Panc1 (cell line): ENCODE results near the gene EMC8. TPM values are rescaled to one million over a fixed set of nuclear protein-coding genes. Genes with fewer than 3 reads are reported as not detected.

Experiments
- ATAC-seq: fragments of 200-7000 bp; cut with Tn5 transposase; 2 replicates; pipeline ENCODE4 v1.9.1; 2020; ENCODE audit warnings: mild to moderate bottlenecking, moderate library complexity
- BruUV-seq: library from RNA; stranded (reverse); fragments of 400-500 nt; replicated peaks from 2 replicates; lab custom pipeline; 2021; lab: Mats Ljungman, UMichigan
- CTCF ChIA-PET: fragments of 300-600 bp; sonication (Branson Sonifier 250); formaldehyde crosslinking; loops from one replicate; lab custom pipeline; 2022; ENCODE audit warnings: antibody characterized with exemption; lab: Charles Lee
- POLR2A ChIA-PET: fragments of 300-600 bp; sonication (Branson Sonifier 250); formaldehyde crosslinking; loops from one replicate; lab custom pipeline; 2022; ENCODE audit warnings: antibody characterized with exemption; lab: Charles Lee
- DNase-seq: peaks from one replicate; pipeline ENCODE4 v3.0.0-alpha.2; 2010; ENCODE audit warnings: low read depth, low spot score
- H3K27ac ChIP-seq: 2 replicates; pipeline ENCODE4 v1.5.1; 2011; ENCODE audit warnings: mild to moderate bottlenecking, low read length, inconsistent platforms
- H3K27me3 ChIP-seq: fragments of 200-500 bp; sonication (Bioruptor generic); 2 replicates; pipeline ENCODE4 v1.6.0; 2014; ENCODE audit warnings: low read length, inconsistent platforms; ENCODE audit not compliant: control insufficient read depth, insufficient read depth
- H3K36me3 ChIP-seq: fragments of 200-500 bp; sonication (Bioruptor generic); 2 replicates; pipeline ENCODE4 v1.5.1; 2014; ENCODE audit warnings: inconsistent platforms, mild to moderate bottlenecking, low read length, moderate library complexity; ENCODE audit not compliant: control insufficient read depth, insufficient read depth
- H3K4me1 ChIP-seq: 2 replicates; pipeline ENCODE4 v1.5.1; 2011; ENCODE audit warnings: inconsistent platforms, mild to moderate bottlenecking, low read length, moderate library complexity; ENCODE audit not compliant: control insufficient read depth, insufficient read depth
- H3K4me3 ChIP-seq, 2 experiments: 2 replicates each; pipeline ENCODE4 v1.5.1; 2011 to 2012; ENCODE audit warnings: low read depth in 2 of 2, low read length in 2 of 2, mild to moderate bottlenecking in 2 of 2, inconsistent platforms in 1 of 2, moderate library complexity in 1 of 2
- H3K9me3 ChIP-seq: fragments of 200-500 bp; sonication (Bioruptor generic); 2 replicates; pipeline ENCODE4 v1.5.1; 2014; ENCODE audit warnings: low read depth, mild to moderate bottlenecking, inconsistent platforms, low read length, moderate library complexity; ENCODE audit not compliant: control insufficient read depth, insufficient read depth
- CTCF ChIP-seq: fragments of 450-650 bp; IDR thresholded peaks from 2 replicates; pipeline ENCODE4 v1.5.1; 2017; ENCODE audit warnings: mild to moderate bottlenecking
- POLR2AphosphoS5 ChIP-seq: IDR thresholded peaks from 2 replicates; pipeline ENCODE4 v1.6.1; 2012; ENCODE audit warnings: mild to moderate bottlenecking, low read depth, low read length, moderate library complexity
- REST ChIP-seq, 2 experiments: IDR thresholded peaks; 2 replicates each; pipeline ENCODE4 v1.6.1; 2011 to 2012; ENCODE audit warnings: low read depth in 2 of 2, control low read depth in 1 of 2, low read length in 1 of 2, mild to moderate bottlenecking in 1 of 2, moderate library complexity in 1 of 2; ENCODE audit not compliant: insufficient read depth in 1 of 2
- SIN3A ChIP-seq: IDR thresholded peaks from 2 replicates; pipeline ENCODE4 v1.6.1; 2012; ENCODE audit warnings: low read depth, mild to moderate bottlenecking, low read length, moderate library complexity, borderline replicate concordance; ENCODE audit not compliant: insufficient read depth
- TCF7L2 ChIP-seq: IDR thresholded peaks from 2 replicates; pipeline ENCODE4 v1.6.1; 2011; ENCODE audit warnings: mild to moderate bottlenecking, low read depth, low read length, inconsistent platforms
- in situ Hi-C: cut with HindIII; loops from 2 replicates; pipeline ENCODE4 v1.10.0; 2016; ENCODE audit warnings: low sequenced_read_pairs, low pct_unique_long_range_greater_than_20kb
- intact Hi-C: fragments of 100-400 bp; cut with micrococcal nuclease; formaldehyde crosslinking; loops from one replicate; pipeline ENCODE4 v1.10.0; 2022; ENCODE audit not compliant: unreplicated experiment
- total RNA-seq: library from RNA; stranded (reverse); gene quantifications from one replicate; pipeline ENCODE4 v1.2.1, GENCODE V29; 2021; ENCODE audit not compliant: unreplicated experiment

Gene EMC8
- total RNA-seq, 1 experiment from 2014 or later, result 39.1 TPM

GRCh38 chr16:85767531-85767930, 31.8 kb downstream of the EMC8 start:
- CTCF ChIA-PET, result interaction anchor here (0.6 kb wide), 1 partner anchor 52 kb away, joined by 4 read pairs; no protein-coding TSS in a partner anchor
- DNase-seq, result peak; percentile 32
- peak; percentile 92 for ATAC-seq
- no TSS peak for BruUV-seq
- Histone ChIP-seq H3K36me3 (no peaks in the 10 kb centered on the region), H3K9me3 (no peaks in the 10 kb centered on the region), H3K4me3 (no peak overlapping the region), H3K27ac (no peak overlapping the region), H3K27me3 (no peaks in the 10 kb centered on the region), H3K4me1 (no peaks in the 10 kb centered on the region)
- intact Hi-C loops (no loop called here), in situ Hi-C loops (no loop called here)
- POLR2A ChIA-PET, result no interaction called here
- TF ChIP-seq REST (IDR thresholded peaks at IDR 0.05; ENCODE audit: insufficient read depth in 1 of 2, low read depth in 2 of 2, low read length in 1 of 2) (no peak), POLR2AphosphoS5 (no peak), SIN3A (no peak), TCF7L2 (no peak), CTCF (no peak)

GRCh38 chr16:85765767-85766166, 33.6 kb downstream of the EMC8 start:
- H3K27ac ChIP-seq, result no peak overlapping the region
- DNase-seq (no peak), ATAC-seq (no peak)
- BruUV-seq, result no TSS peak
- CTCF ChIA-PET, result no interaction called here
- H3K36me3 ChIP-seq, result no peaks in the 10 kb centered on the region
- no peaks in the 10 kb centered on the region for H3K27me3 ChIP-seq
- TF ChIP-seq REST (IDR thresholded peaks at IDR 0.05; ENCODE audit: insufficient read depth in 1 of 2, low read depth in 2 of 2, low read length in 1 of 2) (no peak), TCF7L2 (no peak), CTCF (no peak), POLR2AphosphoS5 (no peak), SIN3A (no peak)
- H3K4me1 ChIP-seq, result no peaks in the 10 kb centered on the region
- in situ Hi-C loops, result no loop called here
- intact Hi-C loops, result no loop called here
- H3K4me3 ChIP-seq, result no peak overlapping the region
- H3K9me3 ChIP-seq, result no peaks in the 10 kb centered on the region
- POLR2A ChIA-PET, result no interaction called here
